Inflammatory macrophage treated with lipopolysaccharide for 4 hours (primary cell): ENCODE data around the gene WASF3.
"Not testable (repeated sequence)": the region's sequence is repeated elsewhere in the genome, so short reads cannot be mapped to it uniquely, and the experiment has no call there.

Experiments used
- DNase-seq: peaks from one replicate; pipeline ENCODE4 v3.0.0-alpha.2; 2020

The WASF3 gene

GRCh38 chr13:26722321-26722720 lies 164.8 kb downstream of the WASF3 start:
- no peak for DNase-seq

- DNase-seq: not testable (repeated sequence)
Observed at GRCh38 chr13:26723620-26724019, 166.1 kb downstream of the WASF3 start.

GRCh38 chr13:26726684-26727083 lies 169.2 kb downstream of the WASF3 start:
- DNase-seq: no peak

GRCh38 chr13:26727122-26727521 lies 169.6 kb downstream of the WASF3 start:
- no peak for DNase-seq

- DNase-seq: no peak
Observed at GRCh38 chr13:26727633-26728032, 170.2 kb downstream of the WASF3 start.

- DNase-seq: no peak
Observed at GRCh38 chr13:26735677-26736076, 178.2 kb downstream of the WASF3 start.
